GM18502 (cell line): ENCODE results near the gene NRXN3.
"Not testable (repeated sequence)": the region's sequence is repeated elsewhere in the genome, so short reads cannot be mapped to it uniquely, and the experiment has no call there.

Source experiments
- ATAC-seq: cut with Tn5 transposase; IDR thresholded peaks from one replicate; pipeline ENCODE4 v1.9.1; 2021; ENCODE audit warnings: mild to moderate bottlenecking; ENCODE audit not compliant: unreplicated experiment, poor library complexity

The NRXN3 gene

GRCh38 chr14:79083356-79083755 is 913.2 kb downstream of the NRXN3 start:
- no peak for ATAC-seq

GRCh38 chr14:79084861-79085260 is 914.7 kb downstream of the NRXN3 start:
- ATAC-seq = no peak

GRCh38 chr14:79089576-79089975 is 919.4 kb downstream of the NRXN3 start:
- no peak for ATAC-seq

- ATAC-seq = no peak
These were observed 920.5 kb downstream of the NRXN3 start for GRCh38 chr14:79090641-79091180.

GRCh38 chr14:79091381-79091963 is 921.3 kb downstream of the NRXN3 start:
- ATAC-seq = no peak

- no peak for ATAC-seq
These were observed 923.4 kb downstream of the NRXN3 start for GRCh38 chr14:79093531-79093930.

- no peak for ATAC-seq
These were observed 924.8 kb downstream of the NRXN3 start for GRCh38 chr14:79094951-79095350.

- no peak for ATAC-seq
These were observed 926.6 kb downstream of the NRXN3 start for GRCh38 chr14:79096811-79097210.

- no peak for ATAC-seq
These were observed 928.2 kb downstream of the NRXN3 start for GRCh38 chr14:79098324-79098723.

GRCh38 chr14:79100578-79100977 is 930.4 kb downstream of the NRXN3 start:
- peak; percentile 52 for ATAC-seq

- ATAC-seq = no peak
These were observed 931.2 kb downstream of the NRXN3 start for GRCh38 chr14:79101388-79101787.

- ATAC-seq = no peak
These were observed 933.6 kb downstream of the NRXN3 start for GRCh38 chr14:79103764-79104163.

GRCh38 chr14:79110564-79110963 is 940.4 kb downstream of the NRXN3 start:
- ATAC-seq = not testable (repeated sequence)

GRCh38 chr14:79111987-79112501 is 941.9 kb downstream of the NRXN3 start:
- no peak for ATAC-seq

GRCh38 chr14:79117561-79117960 is 947.4 kb downstream of the NRXN3 start:
- no peak for ATAC-seq

GRCh38 chr14:79118291-79118690 is 948.1 kb downstream of the NRXN3 start:
- ATAC-seq = no peak

GRCh38 chr14:79134361-79134760 is 964.2 kb downstream of the NRXN3 start:
- ATAC-seq = no peak

GRCh38 chr14:79136071-79137044 is 966.2 kb downstream of the NRXN3 start:
- ATAC-seq = no peak

- ATAC-seq = no peak
These were observed 966.9 kb downstream of the NRXN3 start for GRCh38 chr14:79137045-79137430.

GRCh38 chr14:79137836-79138235 is 967.7 kb downstream of the NRXN3 start:
- no peak for ATAC-seq

- ATAC-seq = no peak
These were observed 974.7 kb downstream of the NRXN3 start for GRCh38 chr14:79144896-79145295.
